PC-9 (cell line): ENCODE data around the gene CFAP161. TPM values are rescaled to one million over a fixed set of nuclear protein-coding genes. Genes with fewer than 3 reads are reported as not detected.

Experiments
- BruUV-seq: library from RNA; stranded (reverse); fragments of 400-500 nt; replicated peaks from 2 replicates; lab custom pipeline; 2021; lab: Mats Ljungman, UMichigan
- CTCF ChIA-PET: fragments of 300-600 bp; sonication (Branson Sonifier 250); formaldehyde crosslinking; loops from one replicate; lab custom pipeline; 2022; ENCODE audit warnings: antibody characterized with exemption; lab: Charles Lee
- POLR2A ChIA-PET: fragments of 300-600 bp; sonication (Branson Sonifier 250); formaldehyde crosslinking; loops from one replicate; lab custom pipeline; 2022; ENCODE audit warnings: antibody characterized with exemption; ENCODE audit not compliant: unreplicated experiment; lab: Charles Lee
- DNase-seq, 2 experiments: peaks; one replicate each; pipeline versions ENCODE4 v3.0.0 to v3.0.0-alpha.2; 2015 to 2022; ENCODE audit warnings: mixed read lengths in 1 of 2
- H2AFZ ChIP-seq: fragments of 200-600 bp; sonication (generic); 2 replicates; pipeline ENCODE4 v1.8.1; 2017; ENCODE audit warnings: antibody characterized with exemption
- H3F3A ChIP-seq: fragments of 200-600 bp; sonication (generic); 2 replicates; pipeline ENCODE4 v1.8.1; 2017; ENCODE audit warnings: antibody characterized with exemption, mild to moderate bottlenecking, low read depth; ENCODE audit not compliant: insufficient read depth
- H3K27ac ChIP-seq: fragments of 200-600 bp; sonication (generic); 2 replicates; pipeline ENCODE4 v1.6.1; 2016; ENCODE audit warnings: mixed run types
- H3K27me3 ChIP-seq: fragments of 200-600 bp; sonication (generic); 2 replicates; pipeline ENCODE4 v1.6.1; 2016; ENCODE audit warnings: low read depth, mixed run types; ENCODE audit not compliant: insufficient read depth
- H3K36me3 ChIP-seq: fragments of 200-600 bp; sonication (generic); 2 replicates; pipeline ENCODE4 v1.6.1; 2016; ENCODE audit warnings: low read depth, mixed run types
- H3K4me1 ChIP-seq: fragments of 200-600 bp; sonication (generic); replicated peaks from 2 replicates; pipeline ENCODE4 v1.6.1; 2016; ENCODE audit warnings: mixed run types; ENCODE audit not compliant: insufficient read depth
- H3K4me2 ChIP-seq: fragments of 200-600 bp; sonication (generic); 2 replicates; pipeline ENCODE4 v1.6.1; 2017; ENCODE audit warnings: mixed run types
- H3K4me3 ChIP-seq: fragments of 200-600 bp; sonication (generic); 2 replicates; pipeline ENCODE4 v1.6.1; 2016; ENCODE audit warnings: mixed run types
- H3K79me2 ChIP-seq: fragments of 200-600 bp; sonication (generic); 2 replicates; pipeline ENCODE4 v1.6.1; 2017; ENCODE audit warnings: low read depth, mixed run types
- H3K9me2 ChIP-seq: fragments of 200-600 bp; sonication (generic); 2 replicates; pipeline ENCODE4 v1.8.1; 2017; ENCODE audit warnings: mild to moderate bottlenecking; ENCODE audit not compliant: insufficient read depth
- H3K9me3 ChIP-seq: fragments of 200-600 bp; sonication (generic); 2 replicates; pipeline ENCODE4 v1.8.1; 2016; ENCODE audit warnings: low read depth; ENCODE audit not compliant: insufficient read depth
- H4K20me1 ChIP-seq: fragments of 200-600 bp; sonication (generic); 2 replicates; pipeline ENCODE4 v1.8.1; 2017; ENCODE audit not compliant: insufficient read depth
- CTCF ChIP-seq: fragments of 200-600 bp; sonication (generic); conservative IDR thresholded peaks from 2 replicates; pipeline ENCODE4 v1.6.1; 2017; ENCODE audit warnings: mixed run types, antibody characterized with exemption, mild to moderate bottlenecking, moderate library complexity
- EZH2 ChIP-seq: fragments of 200-600 bp; sonication (generic); IDR thresholded peaks from 2 replicates; pipeline ENCODE4 v1.8.0; 2017; ENCODE audit warnings: antibody characterized with exemption, low read depth
- intact Hi-C: fragments of 100-400 bp; cut with micrococcal nuclease; formaldehyde crosslinking; loops from one replicate; pipeline ENCODE4 v1.10.0; 2022; ENCODE audit not compliant: unreplicated experiment
- total RNA-seq: library from RNA; stranded (reverse); gene quantifications from 2 replicates; pipeline ENCODE4 v1.2.3, GENCODE V29; 2021

Gene CFAP161
- total RNA-seq, 1 experiment from 2014 or later, result 1.4 TPM

DNA sequence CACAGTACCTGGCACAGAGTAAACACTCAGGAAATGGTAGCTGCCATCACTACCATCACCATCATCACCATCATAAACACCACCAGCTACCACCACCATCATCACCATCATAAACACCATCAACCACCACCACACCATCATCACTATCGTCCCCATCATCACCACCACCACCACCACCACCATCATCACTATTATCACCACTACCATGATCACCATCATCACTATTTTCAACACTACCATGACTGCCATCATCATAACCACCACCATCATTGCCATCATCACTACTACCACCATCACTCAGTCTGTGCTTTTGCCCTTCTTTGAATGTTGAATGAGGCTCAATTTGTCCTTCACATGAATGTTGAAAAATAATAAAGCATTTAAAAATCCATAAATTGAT is 41.4 kb downstream of the CFAP161 start:
- no peaks in the 10 kb centered on the region for H3K4me1 ChIP-seq
- no peaks in the 10 kb centered on the region for H3K9me2 ChIP-seq
- H3K4me2 ChIP-seq, result no peak overlapping the region
- no peak for TF ChIP-seq EZH2
- TF ChIP-seq CTCF, result no peak
- intact Hi-C loops, result no loop called here
- no peaks in the 10 kb centered on the region for H3K79me2 ChIP-seq
- H3F3A ChIP-seq, result no peaks in the 10 kb centered on the region
- ChIA-PET CTCF (no interaction called here), POLR2A (no interaction called here)
- no peak overlapping the region for H3K4me3 ChIP-seq
- BruUV-seq, result no TSS peak
- H2AFZ ChIP-seq, result no peak overlapping the region
- H3K36me3 ChIP-seq, result no peaks in the 10 kb centered on the region
- DNase-seq, result no peak
- no peaks in the 10 kb centered on the region for H4K20me1 ChIP-seq
- no peaks in the 10 kb centered on the region for H3K9me3 ChIP-seq
- H3K27ac ChIP-seq, result no peak overlapping the region
- H3K27me3 ChIP-seq, result peaks cover 48% of the 10 kb centered on the region

- intact Hi-C loops, result no loop called here
- Histone ChIP-seq H3K79me2 (no peaks in the 10 kb centered on the region), H4K20me1 (no peaks in the 10 kb centered on the region), H3K4me2 (no peak overlapping the region), H3K36me3 (no peaks in the 10 kb centered on the region), H3K4me3 (no peak overlapping the region), H3K27ac (no peak overlapping the region), H3K27me3 (peaks cover 46% of the 10 kb centered on the region), H3K9me3 (no peaks in the 10 kb centered on the region), H3F3A (no peaks in the 10 kb centered on the region), H3K9me2 (no peaks in the 10 kb centered on the region), H2AFZ (no peak overlapping the region), H3K4me1 (no peaks in the 10 kb centered on the region)
- DNase-seq, result no peak
- ChIA-PET POLR2A (no interaction called here), CTCF (no interaction called here)
- BruUV-seq, result no TSS peak
- TF ChIP-seq CTCF, result no peak
- TF ChIP-seq EZH2, result no peak
Observed at GRCh38 chr15:81176291-81176893, 42.3 kb downstream of the CFAP161 start.

DNA sequence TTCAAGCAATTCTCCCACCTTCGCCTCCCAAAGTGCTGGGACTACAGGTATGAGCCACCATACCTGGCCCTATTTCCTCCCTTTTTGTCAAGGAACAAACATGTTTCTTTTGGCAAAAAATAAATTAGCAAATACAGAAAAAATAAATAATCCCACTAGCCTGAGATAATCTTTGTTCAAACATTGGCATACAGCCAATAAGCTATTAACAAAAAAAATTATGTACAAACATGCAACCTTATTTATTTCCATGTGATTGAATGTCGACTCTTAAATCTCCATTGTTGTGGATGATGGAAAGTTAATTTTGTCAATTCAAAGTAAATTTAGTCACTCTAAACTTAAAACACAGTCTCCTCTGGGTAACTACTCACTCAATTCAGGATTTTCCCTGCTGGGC is 44.3 kb downstream of the CFAP161 start:
- no peak overlapping the region for H3K27ac ChIP-seq
- H3K4me3 ChIP-seq, result no peak overlapping the region
- no peaks in the 10 kb centered on the region for H3K9me3 ChIP-seq
- no peaks in the 10 kb centered on the region for H3K4me1 ChIP-seq
- intact Hi-C loops, result no loop called here
- DNase-seq, result no peak
- no peaks in the 10 kb centered on the region for H3F3A ChIP-seq
- H3K27me3 ChIP-seq, result peaks cover 55% of the 10 kb centered on the region
- ChIA-PET CTCF (no interaction called here), POLR2A (no interaction called here)
- no peaks in the 10 kb centered on the region for H3K9me2 ChIP-seq
- no TSS peak for BruUV-seq
- H3K36me3 ChIP-seq, result no peaks in the 10 kb centered on the region
- TF ChIP-seq EZH2 (no peak), CTCF (no peak)
- H3K4me2 ChIP-seq, result no peak overlapping the region
- no peak overlapping the region for H2AFZ ChIP-seq
- no peaks in the 10 kb centered on the region for H4K20me1 ChIP-seq
- H3K79me2 ChIP-seq, result no peaks in the 10 kb centered on the region
